Hippocampal formation (tissue), 2 donors: Measurements from ENCODE around the gene ITPKB.
A peak's percentile ranks its signal among the peaks of the same experiment; 100 is the strongest.
"Not testable (repeated sequence)": the region's sequence is repeated elsewhere in the genome, so short reads cannot be mapped to it uniquely, and the experiment has no call there.

Experiments used
- DNase-seq, 2 donors: peaks; one replicate each; lab custom pipeline; 2025; lab: John Stamatoyannopoulos, UW

The ITPKB gene

DNA sequence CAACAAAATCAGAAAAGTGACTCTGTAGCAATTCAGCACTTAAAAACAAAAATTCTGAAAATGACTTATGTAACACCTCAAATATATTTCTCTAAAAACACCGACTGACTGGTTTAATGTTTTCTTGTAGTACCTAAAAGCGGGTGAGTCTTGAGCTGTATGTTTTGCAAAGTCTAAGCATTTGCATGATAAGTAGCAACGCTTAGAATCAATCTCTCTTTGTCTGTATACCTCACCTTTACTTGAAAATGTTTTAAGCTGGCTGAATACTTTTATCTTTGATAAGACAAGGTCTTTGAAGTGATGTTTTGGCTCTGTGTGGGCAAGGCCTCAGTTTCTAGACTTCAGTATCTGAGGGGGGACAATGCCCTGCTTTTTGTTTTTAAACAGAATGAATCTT is 8.2 kb downstream of the ITPKB start:
- DNase-seq: no peak

- DNase-seq: no peak
Measured at GRCh38 chr1:226730071-226730470, 9.0 kb downstream of the ITPKB start.

DNA sequence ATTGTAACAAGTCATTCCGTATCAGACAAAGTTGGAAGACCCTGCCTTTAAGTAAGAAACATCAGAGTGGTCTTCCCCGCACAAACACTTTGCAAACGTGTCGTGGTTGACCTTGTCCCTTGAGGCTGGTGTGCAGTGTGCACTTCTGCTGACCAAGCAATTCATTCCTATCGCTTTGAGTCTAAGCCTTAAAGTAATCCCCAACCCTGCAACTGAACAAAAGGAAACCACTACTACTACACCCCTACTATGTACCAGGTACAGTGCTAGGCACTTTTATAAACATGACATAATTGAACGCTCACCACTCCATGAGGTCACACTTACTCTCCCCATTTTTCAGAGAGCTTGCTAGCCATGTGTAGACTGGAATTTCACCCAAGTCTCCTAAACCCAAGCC is 10.6 kb downstream of the ITPKB start:
- DNase-seq: no peak

DNA sequence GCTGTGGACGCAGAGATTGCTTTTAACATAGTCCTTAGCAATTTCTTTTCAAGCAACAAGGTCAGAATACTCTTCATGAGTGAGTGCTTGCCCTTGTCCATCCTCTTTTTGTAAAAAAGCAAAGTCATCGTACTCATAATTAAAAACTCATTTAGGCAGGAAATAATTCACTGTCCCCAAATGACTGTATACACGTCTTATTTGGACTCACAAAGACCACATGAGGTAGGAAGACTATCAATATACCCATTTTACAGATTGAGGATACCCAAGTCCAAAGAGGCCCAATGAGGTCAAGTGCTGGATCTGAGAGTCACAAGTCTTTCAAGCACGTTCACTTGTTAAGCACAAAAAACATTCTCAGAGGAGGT is 13.2 kb downstream of the ITPKB start:
- DNase-seq: no peak

DNA sequence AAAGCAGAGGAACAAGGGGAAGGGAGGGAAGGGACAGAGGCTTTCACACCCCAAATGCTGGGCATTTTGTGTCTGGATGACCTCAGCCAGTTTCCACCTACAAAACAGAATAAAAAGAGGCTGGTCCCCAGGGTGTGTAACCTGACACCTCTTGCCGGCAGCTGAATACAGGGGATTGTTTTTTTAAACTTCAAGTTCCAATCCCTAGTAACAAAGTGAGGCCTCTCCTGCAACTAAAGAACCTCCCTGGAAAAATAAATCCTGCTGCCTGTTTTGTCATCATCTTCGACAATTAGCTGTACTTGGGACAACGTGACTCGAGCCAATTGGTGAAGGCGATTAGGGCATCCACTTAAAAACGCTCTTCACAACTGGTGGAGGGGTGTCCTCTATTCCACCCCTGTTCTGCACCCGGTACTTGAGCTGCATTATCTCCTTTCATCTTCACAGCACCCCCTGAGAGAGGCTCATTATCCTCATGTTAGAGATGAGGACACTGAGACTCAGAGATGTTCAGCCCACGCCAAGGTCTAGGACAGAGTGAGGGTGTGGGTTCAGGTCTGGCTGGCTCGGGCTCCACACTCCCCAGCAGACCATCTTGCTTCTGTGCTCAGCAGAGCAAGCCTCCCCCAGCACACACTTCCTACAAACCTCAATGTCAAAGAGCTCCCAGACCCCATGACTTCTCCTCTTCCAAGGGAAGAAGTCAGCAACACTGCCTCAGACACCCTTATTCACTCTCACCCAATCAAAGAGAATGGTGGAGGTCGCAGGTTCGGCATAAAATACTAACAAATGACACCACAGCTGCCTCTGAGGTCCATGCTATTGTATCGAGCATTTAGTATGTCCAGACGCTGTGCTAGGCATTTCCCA is 15.2 kb downstream of the ITPKB start:
- no peak for DNase-seq

GRCh38 chr1:226722901-226723656 is 16.0 kb downstream of the ITPKB start:
- no peak for DNase-seq

- DNase-seq: no peak
Measured at GRCh38 chr1:226722240-226722900, 16.7 kb downstream of the ITPKB start.

- not testable (repeated sequence) for DNase-seq
Measured at GRCh38 chr1:226720574-226720973, 18.5 kb downstream of the ITPKB start.

GRCh38 chr1:226719596-226720387 is 19.3 kb downstream of the ITPKB start:
- DNase-seq: no peak

DNA sequence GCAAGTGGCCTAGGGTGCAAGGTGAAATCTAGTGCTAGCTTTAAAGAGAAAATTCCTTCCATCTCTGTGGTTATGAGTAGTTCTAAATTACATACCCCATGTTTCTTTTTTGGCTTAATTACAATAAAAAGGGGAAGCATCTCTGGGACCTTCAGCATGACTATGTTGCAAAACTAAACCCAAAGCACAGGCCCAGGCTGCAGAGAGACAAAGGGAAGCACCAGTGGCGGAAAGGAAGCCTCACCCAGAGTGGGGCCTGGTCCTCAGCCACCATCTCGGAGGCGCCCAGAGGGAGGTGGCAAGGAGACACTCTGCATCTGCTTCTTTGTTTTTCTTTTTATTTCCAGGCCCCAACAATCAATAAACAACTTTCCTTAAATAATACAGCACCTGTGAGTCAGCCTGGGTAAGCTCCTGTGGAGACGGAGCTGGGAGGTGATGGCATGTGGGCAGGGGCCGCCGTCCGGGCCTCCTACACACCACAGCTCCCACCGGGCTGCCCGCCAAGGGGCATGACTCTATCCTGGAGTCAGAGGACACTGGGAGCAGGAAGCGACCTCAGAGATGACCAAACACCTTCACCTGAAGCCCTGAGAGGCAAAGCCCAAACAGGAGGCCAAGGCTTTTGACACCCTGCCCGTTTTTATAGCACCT is 21.7 kb downstream of the ITPKB start:
- DNase-seq: no peak

DNA sequence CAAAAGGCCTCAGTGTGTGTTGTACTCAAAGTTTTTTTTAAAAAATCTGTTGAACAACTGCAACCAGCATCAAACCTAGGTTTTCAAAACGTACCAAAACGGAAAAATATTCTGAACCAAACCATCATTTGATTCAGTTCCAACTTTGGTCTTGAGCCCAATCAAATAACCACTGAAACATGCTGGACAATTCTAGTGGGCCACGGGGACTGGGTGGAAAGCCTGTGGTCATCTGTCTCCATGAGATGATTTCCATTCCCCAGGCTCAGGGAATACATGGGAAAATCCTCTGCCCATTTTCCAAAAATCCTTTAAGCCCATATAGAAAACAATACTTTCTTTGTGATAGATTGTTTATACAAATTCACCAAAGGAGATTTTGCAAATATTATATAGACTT is 22.5 kb downstream of the ITPKB start:
- DNase-seq: no peak

DNA sequence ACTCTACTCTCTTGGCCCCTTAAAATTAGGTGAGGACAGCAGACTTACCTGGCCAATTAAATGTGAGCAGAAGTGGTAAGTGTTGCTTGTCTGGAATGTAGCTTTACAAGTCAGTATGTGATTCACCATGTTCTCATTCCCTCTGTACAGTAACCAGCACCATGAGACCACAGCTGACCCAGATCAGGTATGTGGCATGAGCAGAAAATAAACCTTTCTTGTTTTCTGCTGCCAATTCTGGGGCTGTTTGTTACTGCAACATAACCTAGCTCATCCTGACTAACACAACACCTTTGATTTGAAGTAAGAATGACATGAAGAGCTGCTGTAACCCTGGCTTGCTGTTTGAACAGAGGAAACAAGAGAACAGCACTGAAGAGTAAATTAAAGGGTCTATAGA is 24.9 kb downstream of the ITPKB start:
- no peak for DNase-seq

DNA sequence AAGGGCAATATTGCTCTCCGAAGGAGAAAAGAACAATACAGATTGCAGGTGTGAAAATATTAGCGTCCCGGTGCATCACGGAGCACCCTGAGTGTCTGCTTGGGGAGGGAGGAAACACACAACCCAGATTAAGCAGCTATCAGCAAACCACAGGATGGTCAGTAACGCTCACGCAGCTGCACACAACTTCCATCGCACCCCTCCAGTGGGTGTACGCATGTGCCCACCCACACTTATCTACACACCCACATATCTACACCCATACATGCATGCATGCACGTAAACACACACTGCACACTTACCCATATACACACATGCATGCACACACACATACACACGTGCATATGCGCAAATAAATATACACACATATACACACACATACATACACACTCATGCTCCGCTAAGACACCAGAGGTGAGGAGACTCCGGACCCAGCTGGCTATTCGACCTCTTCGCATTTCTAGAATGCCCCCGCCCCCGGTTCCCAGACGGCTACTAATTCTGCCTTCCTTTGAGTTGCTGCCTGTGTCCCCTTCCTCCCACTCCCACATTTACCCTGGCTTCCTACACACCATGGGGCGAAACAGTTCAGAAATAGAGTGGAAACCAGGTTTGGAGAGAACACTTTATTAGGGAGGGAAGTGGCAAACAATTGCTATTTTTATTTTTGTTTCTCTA is 26.2 kb downstream of the ITPKB start:
- no peak for DNase-seq

- no peak for DNase-seq
Measured at GRCh38 chr1:226711976-226712741, 26.9 kb downstream of the ITPKB start.

GRCh38 chr1:226710501-226710900 is 28.6 kb downstream of the ITPKB start:
- DNase-seq: no peak

- DNase-seq: no peak
Measured at GRCh38 chr1:226709953-226710352, 29.1 kb downstream of the ITPKB start.

- DNase-seq: peak in 1 of 2 donors; percentile 27
Measured at GRCh38 chr1:226708967-226709396, 30.1 kb downstream of the ITPKB start.

GRCh38 chr1:226708342-226708780 is 30.7 kb downstream of the ITPKB start:
- DNase-seq: no peak

DNA sequence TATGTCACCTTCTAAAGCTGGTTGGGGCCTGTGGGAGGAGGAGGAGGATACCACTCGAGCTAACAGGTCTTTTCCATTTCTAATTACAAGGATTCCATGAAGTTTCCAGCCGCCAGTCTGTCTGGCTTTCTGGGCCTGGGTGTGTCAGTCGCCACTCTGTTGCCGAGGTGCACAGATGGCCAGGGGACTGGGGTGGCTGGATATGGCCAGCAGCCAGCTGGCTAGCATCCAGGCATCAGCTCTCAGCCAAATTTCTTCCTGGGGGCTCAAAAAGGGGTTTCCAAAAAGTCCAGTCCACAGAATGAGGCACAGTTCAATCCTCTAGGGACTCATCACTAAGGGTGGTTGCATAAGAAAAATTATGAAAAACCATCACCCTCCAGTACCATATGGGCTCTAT is 32.4 kb downstream of the ITPKB start:
- no peak for DNase-seq
